ENCODE measurements around the gene SHD.
"Not testable (repeated sequence)": the region's sequence is repeated elsewhere in the genome, so short reads cannot be mapped to it uniquely, and the experiment has no call there.

DNA sequence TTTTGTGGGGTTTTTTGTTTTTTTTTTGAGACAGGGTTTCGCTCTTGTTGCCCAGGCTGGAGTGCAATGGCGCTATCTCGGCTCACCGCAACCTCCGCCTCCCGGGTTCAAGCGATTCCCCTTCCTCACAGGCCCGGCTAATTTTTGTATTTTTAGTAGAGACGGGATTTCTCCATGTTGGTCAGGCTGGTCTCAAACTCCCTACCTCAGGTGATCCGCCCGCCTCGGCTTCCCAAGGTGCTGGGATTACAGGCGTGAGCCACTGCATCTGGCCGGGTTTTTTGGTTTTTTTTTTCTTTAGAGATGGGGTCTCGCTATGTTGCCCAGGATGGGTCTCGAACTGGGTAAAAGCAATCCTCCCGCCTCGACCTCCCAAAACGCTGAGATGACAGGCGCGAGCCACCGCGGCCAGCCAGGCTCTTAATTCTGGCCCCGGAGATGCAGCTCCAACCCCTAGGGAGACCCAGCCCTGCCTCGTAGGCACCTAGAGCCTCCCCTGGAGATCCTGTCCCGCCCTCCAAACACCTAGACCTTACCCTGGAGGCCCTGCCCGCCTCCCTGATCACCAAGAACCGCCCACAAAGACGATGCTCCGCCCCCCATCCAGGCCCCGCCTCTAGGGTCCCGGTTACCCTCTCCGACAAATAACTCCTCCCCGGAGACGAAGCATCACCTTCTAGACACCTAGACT is 50.1 kb downstream of the SHD start:
- not testable (repeated sequence) for TF ChIP-seq POLR2A (IDR thresholded peaks at IDR 0.05)
- TF ChIP-seq, protein P1, sequence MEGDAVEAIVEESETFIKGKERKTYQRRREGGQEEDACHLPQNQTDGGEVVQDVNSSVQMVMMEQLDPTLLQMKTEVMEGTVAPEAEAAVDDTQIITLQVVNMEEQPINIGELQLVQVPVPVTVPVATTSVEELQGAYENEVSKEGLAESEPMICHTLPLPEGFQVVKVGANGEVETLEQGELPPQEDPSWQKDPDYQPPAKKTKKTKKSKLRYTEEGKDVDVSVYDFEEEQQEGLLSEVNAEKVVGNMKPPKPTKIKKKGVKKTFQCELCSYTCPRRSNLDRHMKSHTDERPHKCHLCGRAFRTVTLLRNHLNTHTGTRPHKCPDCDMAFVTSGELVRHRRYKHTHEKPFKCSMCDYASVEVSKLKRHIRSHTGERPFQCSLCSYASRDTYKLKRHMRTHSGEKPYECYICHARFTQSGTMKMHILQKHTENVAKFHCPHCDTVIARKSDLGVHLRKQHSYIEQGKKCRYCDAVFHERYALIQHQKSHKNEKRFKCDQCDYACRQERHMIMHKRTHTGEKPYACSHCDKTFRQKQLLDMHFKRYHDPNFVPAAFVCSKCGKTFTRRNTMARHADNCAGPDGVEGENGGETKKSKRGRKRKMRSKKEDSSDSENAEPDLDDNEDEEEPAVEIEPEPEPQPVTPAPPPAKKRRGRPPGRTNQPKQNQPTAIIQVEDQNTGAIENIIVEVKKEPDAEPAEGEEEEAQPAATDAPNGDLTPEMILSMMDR (IDR thresholded peaks at IDR 0.05) = not testable (repeated sequence)

All from uterus (tissue), 2 donors.